ENCODE data around the gene FANCD2OS.
"Not testable (repeated sequence)": the region's sequence is repeated elsewhere in the genome, so short reads cannot be mapped to it uniquely, and the experiment has no call there.

The FANCD2OS gene

DNA sequence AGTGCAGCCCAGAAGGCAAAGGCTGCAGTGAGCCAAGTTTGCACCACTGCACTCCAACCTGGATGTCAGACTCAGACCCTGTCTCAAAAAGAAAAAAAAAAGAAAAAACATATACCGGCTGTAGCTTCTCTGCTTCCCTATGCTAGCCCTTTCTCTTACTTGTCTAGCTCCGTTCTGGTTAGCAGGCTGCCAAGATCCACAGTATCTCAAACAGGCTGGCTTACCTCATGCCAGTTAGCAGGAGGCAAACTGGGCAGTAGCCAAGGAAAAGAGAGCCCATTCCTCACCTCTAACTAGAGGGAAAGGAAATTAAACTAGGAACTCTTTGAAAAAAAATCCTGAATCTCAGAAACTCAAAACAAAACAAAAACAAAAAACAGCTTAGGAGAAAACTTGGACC is 16.7 kb downstream of the FANCD2OS start:
- not testable (repeated sequence) for DNase-seq (ENCODE audit: low spot score)

DNA sequence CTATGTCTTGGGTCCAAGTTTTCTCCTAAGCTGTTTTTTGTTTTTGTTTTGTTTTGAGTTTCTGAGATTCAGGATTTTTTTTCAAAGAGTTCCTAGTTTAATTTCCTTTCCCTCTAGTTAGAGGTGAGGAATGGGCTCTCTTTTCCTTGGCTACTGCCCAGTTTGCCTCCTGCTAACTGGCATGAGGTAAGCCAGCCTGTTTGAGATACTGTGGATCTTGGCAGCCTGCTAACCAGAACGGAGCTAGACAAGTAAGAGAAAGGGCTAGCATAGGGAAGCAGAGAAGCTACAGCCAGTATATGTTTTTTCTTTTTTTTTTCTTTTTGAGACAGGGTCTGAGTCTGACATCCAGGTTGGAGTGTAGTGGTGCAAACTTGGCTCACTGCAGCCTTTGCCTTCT is 17.3 kb downstream of the FANCD2OS start:
- DNase-seq (ENCODE audit: low spot score), result not testable (repeated sequence)

- no peak for DNase-seq (ENCODE audit: low spot score)
These were observed 17.9 kb downstream of the FANCD2OS start for GRCh38 chr3:10090179-10090578.

GRCh38 chr3:10088256-10088655 is 19.8 kb downstream of the FANCD2OS start:
- no peak for DNase-seq (ENCODE audit: low spot score)

GRCh38 chr3:10085738-10086137 is 22.3 kb downstream of the FANCD2OS start:
- DNase-seq (ENCODE audit: low spot score), result no peak

DNA sequence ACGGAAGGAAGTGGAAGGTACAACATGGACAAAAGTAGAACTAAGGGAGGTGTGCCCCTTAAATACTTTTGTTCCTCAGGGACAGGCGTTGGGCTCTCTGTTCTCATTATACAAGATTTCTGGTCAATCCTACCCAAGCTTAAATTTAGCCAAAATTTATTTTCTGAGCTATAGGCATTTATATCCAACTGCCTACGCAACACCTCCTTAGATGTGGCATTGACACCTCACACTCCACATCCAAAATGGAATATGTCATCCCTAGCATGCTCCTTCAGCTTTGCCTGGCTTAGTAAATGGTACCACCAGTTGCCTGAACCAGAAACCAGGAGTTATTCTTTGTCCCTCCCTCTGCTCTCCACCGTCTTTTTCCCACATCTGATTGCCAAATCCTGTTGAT is 26.2 kb downstream of the FANCD2OS start:
- no peak for DNase-seq (ENCODE audit: low spot score)

DNA sequence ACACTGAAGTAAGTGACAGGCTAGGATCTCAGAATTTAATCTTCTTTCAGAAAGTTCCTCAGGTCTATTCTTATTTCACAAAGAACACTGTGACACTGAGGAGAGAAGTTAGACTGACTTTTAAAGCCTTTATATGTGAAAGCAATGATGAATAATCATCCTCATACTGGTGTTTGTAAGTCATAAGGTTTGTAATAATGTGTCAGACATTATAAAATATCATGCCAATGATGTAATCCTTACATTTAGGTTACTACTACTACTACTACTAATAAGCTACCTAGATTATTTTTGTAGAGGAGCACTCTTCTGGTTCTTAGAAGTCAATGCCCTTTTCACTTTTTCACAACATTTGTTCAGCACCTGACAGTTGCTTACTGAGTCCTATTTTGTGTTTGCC is 33.4 kb downstream of the FANCD2OS start:
- no peak for DNase-seq (ENCODE audit: low spot score)

DNA sequence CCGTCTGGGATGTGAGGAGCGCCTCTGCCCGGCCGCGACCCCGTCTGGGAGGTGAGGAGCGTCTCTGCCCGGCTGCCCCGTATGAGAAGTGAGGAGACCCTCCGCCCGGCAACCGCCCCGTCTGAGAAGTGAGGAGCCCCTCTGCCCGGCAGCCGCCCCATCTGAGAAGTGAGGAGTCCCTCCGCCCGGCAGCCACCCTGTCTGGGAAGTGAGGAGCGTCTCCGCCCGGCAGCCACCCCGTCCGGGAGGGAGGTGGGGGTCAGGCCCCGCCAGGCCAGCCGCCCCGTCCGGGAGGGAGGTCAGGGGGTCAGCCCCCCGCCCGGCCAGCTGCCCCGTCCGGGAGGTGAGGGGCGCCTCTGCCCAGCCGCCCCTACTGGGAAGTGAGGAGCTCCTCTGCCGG is 38.0 kb downstream of the FANCD2OS start:
- not testable (repeated sequence) for DNase-seq (ENCODE audit: low spot score)

DNA sequence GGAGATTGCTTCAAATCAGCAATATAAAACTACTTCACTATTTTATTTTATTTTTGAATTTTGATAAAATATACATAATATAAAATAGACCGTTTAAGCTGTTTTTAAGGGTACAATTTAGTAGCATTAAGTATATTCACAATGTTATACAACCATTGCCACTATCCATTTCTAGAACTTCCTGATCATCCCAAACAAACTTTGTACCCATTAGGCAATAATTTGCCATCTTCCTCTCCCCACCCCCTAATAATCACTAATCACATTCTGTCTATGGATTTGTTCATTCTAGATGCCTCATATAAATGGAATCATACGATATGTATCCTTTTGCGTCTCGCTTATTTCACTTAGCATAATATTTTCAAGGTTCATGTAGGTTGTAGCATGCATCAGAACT is 53.0 kb downstream of the FANCD2OS start:
- DNase-seq (ENCODE audit: low spot score), result no peak
